Urinary bladder (tissue), 4 donors: ENCODE data around the gene NDUFA7. TPM values are rescaled to one million over a fixed set of nuclear protein-coding genes. Genes with fewer than 3 reads are reported as not detected.

Experiments used
- DNase-seq: peaks from one replicate; pipeline ENCODE4 v3.0.0-alpha.2; 2015; ENCODE audit errors: extremely low spot score
- H3K27ac ChIP-seq: one replicate; pipeline ENCODE4 v1.5.1; 2013; ENCODE audit warnings: low read depth, mild to moderate bottlenecking, moderate library complexity
- H3K36me3 ChIP-seq: one replicate; pipeline ENCODE4 v1.6.1; 2013; ENCODE audit warnings: mild to moderate bottlenecking, moderate library complexity; ENCODE audit not compliant: insufficient read depth
- H3K4me1 ChIP-seq: one replicate; pipeline ENCODE4 v1.6.1; 2013; ENCODE audit warnings: mild to moderate bottlenecking, moderate library complexity; ENCODE audit not compliant: insufficient read depth
- H3K4me3 ChIP-seq: one replicate; pipeline ENCODE4 v1.5.1; 2013; ENCODE audit warnings: low read depth, low read length
- WGBS: extraction: QIAGEN DNeasy Blood & Tissue Kit; methylation state at CpG from one replicate; pipeline ENCODE4 v1.1.7; 2013; 5-methylcytosine and 5-hydroxymethylcytosine counted together
- polyA plus RNA-seq: library from polyadenylated mRNA; stranded (reverse); fragments of 200-250 nt; gene quantifications from one replicate; pipeline ENCODE4 v1.2.3, GENCODE V29; 2013
- total RNA-seq: library from RNA; depleted of rRNA; stranded (reverse); fragments of >200 nt; gene quantifications from one replicate; pipeline ENCODE4 v1.2.3, GENCODE V29; 2014
- donor health status: healthy with polysubstance abuse.
- donor health status: healthy.

Gene NDUFA7
- total and polyA plus RNA-seq, 2 donors: 11.6 to 93.1 TPM

DNA sequence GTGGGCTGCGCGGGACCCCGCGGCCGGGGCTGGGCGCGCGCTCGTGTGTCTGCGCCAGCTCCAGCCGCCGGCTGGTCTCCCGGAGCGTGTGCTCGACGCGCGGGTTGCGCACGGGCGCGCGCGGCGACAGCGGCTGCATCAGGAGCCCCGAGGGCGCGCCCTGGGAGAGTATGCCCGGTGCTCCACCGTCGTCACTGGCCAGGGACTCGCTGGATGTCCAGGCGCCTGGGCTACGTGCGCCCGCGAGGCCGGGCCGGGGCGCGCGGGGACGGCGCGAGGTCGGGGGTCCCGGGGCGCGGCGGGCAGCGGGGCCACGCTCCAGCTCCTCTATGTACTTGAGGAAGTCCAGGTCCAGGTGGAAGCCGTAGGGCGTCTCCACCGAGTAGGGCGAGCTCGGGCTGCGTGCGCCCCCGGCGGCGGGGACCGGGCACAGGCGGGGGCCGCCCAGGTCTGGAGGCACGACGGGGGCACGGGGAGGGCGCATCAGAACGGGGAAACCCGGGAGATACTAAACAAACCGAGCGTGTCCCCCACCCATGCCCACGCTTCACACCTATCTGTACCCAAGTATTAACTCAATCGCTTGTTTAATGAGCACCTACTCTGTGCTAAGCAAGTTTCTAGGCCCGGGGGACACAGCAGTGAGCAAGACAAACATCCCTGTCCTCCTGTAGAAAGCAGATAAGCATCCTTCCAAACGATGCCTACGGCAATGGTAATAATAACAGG, 14.3 kb upstream of the NDUFA7 start:
- Histone ChIP-seq H3K4me1 (peaks cover 2% of the 10 kb centered on the region), H3K4me3 (peak overlapping the region; percentile 38), H3K27ac (no peak overlapping the region), H3K36me3 (no peaks in the 10 kb centered on the region)
- no peak for DNase-seq
- WGBS: 16% methylated on average over 79 of the region's 79 CpGs

DNA sequence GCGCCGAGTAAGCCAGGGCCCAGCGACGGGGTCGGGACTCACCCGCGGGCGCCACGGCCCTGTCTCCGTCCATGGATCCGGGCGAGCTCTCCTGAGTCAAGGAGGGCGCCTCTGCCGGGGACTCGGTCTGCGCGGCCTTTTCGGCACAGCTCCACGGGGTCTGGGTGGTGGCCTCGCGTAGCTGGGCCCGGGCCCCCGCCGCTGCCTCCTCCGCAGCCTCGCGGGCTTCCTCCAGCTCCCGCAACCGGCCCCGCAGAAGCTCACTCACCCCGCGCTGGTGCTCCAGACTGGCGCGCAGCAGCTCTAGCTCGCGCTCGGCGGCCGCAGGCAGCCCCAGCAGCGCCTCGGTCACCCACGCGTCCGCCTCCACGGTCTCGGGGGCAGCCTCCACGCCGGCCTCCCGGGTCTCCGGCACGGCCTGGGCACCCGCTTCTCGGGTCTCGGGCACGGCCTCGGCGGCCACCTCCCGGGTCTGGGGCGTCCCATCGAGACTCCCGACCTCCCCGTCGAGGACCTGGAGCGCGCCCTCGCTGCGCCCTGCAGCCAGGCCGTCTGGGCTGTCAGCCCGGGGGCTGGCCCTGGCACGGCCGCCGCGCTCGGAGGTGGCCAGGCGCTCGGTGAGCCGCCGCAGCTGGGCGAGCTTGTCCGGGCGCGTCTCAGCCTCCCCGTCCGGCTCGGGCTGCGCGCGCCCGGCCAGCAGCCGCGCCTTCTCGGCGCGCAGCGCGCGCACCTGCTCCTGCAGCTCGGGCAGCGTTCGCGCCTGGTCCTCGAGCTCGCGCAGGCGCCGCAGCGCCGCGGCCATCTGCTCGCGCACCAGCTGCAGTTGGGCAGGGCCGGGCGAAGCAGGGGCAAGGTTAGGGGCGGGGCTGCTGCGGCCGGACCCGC, 13.5 kb upstream of the NDUFA7 start:
- Histone ChIP-seq H3K4me3 (peak overlapping the region; percentile 38), H3K27ac (no peak overlapping the region), H3K4me1 (peaks cover 2% of the 10 kb centered on the region), H3K36me3 (no peaks in the 10 kb centered on the region)
- 10% methylated on average over 117 of the region's 117 CpGs for WGBS
- no peak for DNase-seq

DNA sequence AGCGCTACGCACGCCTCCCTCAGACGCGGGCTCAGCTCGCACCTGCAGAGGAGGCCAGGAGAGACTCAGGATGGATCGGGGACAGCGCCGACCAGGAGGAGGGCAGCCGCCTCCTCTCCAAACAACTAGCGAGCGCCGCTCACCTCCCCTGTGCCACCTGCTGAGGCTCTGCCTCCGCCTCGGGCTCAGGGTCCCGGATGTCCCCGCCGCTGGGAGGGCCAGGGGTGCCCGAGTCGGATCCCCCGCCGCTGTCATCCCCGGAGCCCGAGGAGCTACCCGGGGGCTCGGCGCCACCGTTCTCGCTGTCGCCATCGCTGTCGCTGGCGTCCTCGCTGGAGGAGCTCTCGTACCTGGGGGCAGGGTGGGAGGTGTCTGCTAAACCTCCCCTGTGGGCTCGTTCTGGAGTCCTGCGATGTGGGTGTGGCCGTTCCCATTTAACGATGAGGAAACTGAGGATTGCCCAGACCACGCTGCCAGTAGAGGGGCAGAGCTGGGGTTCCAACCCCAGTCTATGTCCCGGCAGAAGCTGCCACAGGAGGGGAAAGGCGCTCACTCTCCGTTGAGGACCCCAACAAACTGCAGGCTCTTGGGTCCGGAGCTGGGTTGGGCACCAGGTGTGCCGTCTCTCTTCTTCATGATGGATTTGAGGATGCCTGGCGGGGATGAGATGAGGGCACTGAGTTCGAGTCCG, 12.7 kb upstream of the NDUFA7 start:
- Histone ChIP-seq H3K4me1 (peaks cover 2% of the 10 kb centered on the region), H3K4me3 (no peak overlapping the region), H3K36me3 (no peaks in the 10 kb centered on the region), H3K27ac (no peak overlapping the region)
- no peak for DNase-seq
- 18% methylated on average over 48 of the region's 48 CpGs for WGBS

DNA sequence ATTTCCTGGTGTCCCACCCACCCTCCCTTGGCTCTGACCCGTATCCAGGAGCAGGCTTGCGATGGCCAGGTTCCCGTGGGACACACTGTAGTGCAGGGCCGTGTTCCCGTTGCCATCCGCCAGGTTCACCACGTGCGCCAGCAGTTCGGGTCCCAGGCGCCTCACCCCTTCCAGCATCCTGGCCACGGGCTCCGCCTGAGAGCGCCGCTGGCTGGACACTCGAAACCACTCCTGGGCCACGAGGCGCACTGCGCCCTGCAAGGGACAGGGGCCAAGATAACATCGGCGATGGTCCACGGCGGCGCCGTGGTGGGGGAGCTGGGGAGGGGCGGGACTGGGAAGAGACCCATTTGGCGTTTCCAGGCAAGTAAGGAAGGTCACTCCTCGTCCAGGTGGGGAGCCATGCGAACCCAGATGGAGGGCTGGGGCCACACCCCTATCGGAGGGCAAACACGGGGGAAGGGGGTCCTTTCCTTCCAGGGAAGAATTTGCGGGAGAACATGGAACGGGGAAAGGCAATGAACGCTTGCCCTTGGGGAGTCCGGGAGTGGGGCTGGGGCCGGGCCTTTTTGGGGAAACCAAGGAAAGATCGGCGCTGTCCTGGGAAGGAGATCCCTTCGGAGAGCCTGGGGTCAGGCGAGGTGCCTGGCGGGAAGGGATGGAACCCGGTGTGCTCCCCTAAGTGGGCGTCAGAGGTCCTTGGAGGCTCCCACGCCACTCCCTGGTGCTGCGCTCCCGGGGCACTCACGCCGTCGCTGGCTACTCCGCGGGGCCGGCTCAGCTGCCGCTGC, 12.0 kb upstream of the NDUFA7 start:
- no peak overlapping the region for H3K27ac ChIP-seq
- H3K4me3 ChIP-seq: no peak overlapping the region
- peaks cover 2% of the 10 kb centered on the region for H3K4me1 ChIP-seq
- WGBS: 15% methylated on average over 52 of the region's 52 CpGs
- no peak for DNase-seq
- H3K36me3 ChIP-seq: no peaks in the 10 kb centered on the region

DNA sequence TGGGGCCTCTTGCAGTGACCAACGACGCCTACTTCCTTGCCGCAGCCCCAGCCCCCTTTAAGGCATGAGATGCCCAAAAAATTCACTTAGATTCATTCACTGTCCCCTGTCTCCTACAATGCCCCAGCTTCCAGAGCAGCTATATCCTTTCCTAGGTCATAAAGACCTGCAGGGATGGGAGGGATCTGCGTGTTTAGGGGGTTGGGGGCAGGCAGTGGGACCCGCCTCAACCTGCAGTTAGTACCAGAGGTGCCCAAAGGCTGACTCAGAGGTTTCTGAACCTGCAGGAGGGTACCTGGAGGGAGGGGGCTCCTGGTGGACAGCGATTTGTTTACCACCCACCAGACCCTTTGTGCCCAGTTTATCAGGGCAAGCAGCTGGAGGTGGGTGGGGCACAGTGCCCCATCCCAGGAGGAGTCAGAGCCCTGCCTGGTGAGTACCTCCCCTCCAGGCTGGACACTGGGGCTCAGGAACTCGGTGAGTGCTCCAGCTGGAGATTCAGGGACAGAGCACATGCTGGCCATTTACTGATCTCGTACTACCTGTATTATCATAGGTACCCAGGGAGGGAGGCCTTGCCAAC, 10.2 kb upstream of the NDUFA7 start:
- DNase-seq: no peak
- no peaks in the 10 kb centered on the region for H3K36me3 ChIP-seq
- no peak overlapping the region for H3K4me3 ChIP-seq
- H3K27ac ChIP-seq: no peak overlapping the region
- 71% methylated on average over 8 of the region's 8 CpGs for WGBS
- peaks cover 2% of the 10 kb centered on the region for H3K4me1 ChIP-seq

DNA sequence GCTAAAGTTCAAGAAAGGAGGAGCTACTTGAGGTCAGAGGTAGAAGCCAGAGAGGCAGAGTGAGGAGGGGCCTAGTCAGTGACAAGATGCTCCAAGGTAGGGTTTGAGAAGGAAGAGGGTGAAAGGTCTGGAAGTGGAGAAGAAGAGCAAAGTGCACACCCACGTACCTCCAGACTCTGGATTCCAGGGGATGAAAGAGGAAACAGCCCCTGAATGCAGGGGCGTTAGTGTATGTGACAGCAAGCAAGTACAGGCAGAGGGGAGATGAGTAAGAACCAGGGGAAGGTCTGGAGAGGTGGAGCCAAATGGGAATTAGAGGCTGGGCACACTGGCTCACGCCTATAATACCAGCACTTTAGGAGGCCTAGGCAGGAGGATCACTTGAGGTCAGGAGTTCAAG, 8.8 kb upstream of the NDUFA7 start:
- no peak for DNase-seq
- Histone ChIP-seq H3K27ac (no peak overlapping the region), H3K4me1 (peaks cover 2% of the 10 kb centered on the region), H3K36me3 (no peaks in the 10 kb centered on the region), H3K4me3 (no peak overlapping the region)
- WGBS: 77% methylated on average over 3 of the region's 3 CpGs

DNA sequence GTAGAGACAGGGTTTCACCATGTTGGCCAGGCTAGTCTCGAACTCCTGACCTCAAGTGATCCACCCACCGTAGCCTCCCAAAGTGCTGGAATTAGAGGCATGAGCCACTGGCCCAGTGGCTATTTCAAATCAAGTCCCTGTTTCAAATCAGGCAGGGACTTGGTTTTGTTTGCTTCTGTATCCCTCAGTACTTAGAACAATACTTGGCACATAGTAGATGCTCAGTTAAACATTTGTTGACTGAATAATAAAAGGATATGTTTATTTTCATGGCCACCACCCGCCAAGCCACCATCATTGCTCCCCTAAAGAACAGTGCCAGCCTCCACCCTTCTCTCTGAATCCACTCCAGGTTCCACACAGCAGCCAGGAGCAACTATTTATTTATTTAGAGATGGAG, 4.3 kb upstream of the NDUFA7 start:
- Histone ChIP-seq H3K4me1 (no peaks in the 10 kb centered on the region), H3K4me3 (no peak overlapping the region), H3K27ac (no peak overlapping the region), H3K36me3 (no peaks in the 10 kb centered on the region)
- WGBS: 92% methylated on average over 3 of the region's 3 CpGs
- DNase-seq: no peak

DNA sequence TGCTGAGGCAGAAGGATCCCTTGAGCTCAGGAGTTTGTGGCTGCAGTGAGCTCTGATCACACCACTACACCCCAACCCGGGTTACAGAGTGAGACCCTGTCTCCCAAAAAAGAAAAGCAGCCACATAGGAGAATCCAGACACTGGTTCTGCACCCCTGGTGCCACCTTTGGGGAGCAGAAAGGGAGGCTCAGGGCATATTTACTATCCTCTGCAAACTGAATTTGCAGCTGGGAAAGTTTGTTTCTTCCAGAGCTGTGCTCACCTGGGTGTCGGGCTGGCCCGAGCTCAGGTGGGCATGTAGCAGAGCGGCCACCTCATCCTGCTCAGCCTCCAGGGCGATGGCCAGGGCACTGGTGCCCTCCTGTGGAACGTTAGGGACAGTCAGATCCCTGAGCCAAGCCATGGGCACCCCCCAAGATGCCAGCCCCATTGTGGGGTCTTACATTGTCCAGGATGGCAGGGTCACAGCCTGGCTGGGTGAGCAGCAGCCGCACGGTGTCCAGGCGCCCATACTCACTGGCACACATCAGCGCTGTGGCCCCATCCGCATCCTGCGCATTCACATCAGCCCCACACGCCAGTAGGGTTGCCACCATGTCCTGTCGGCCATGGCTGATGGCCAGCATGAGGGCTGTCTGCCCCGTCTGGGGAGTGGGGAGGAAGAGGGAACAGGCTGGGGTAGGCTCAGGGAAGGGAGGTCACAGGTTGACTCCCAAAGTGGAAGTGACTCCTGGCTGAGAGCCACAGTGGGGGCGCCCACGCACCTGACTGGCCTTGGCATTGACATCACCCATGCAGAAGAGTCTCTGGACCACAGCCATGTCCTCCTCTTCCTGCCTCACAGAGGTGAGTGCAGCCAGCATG, 3.2 kb upstream of the NDUFA7 start:
- no peaks in the 10 kb centered on the region for H3K36me3 ChIP-seq
- no peaks in the 10 kb centered on the region for H3K4me1 ChIP-seq
- H3K4me3 ChIP-seq: no peak overlapping the region
- WGBS: 71% methylated on average over 17 of the region's 17 CpGs
- no peak for DNase-seq
- H3K27ac ChIP-seq: no peak overlapping the region

DNA sequence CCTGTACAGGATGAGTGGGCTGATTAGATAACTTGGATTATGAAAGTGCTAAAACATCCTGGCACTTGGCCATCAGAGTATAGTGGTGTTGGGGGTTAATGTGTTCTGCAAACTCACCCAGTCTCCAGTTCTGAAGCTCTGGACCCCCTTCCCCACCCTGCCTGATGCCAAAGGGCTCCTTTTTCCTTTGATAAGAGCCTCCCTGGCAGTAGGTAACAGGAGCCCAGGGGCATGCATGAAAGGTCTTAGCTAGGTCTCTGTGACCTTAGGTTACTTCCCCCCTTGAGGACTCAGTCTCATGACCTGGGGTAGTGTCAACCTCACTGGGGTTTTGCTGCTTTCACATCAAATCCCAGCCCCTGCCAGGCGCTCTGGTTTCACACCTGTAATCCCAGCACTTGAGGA, 2.6 kb upstream of the NDUFA7 start:
- H3K27ac ChIP-seq: no peak overlapping the region
- no peak overlapping the region for H3K4me3 ChIP-seq
- WGBS: 77% methylated on average over 1 of the region's 1 CpG
- H3K36me3 ChIP-seq: no peaks in the 10 kb centered on the region
- no peaks in the 10 kb centered on the region for H3K4me1 ChIP-seq
- no peak for DNase-seq

DNA sequence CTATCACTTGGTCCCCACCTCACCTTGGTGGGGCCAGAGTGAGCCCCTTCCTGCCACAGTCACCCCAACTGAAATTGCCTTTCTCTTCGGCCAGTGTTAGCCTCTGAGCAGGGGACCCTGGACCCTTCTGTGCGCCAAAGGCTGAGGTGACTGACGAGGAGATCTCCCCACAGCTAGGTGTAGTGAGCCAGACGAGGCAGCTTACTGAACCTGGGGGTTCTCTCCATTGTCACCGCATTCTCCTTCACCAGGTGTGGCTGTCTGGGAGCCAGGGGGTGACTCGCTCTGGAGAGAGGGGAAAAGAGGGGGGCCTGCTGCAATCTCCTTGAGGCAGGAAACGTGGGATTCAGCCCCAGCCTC, 1.4 kb upstream of the NDUFA7 start:
- no peaks in the 10 kb centered on the region for H3K4me1 ChIP-seq
- H3K27ac ChIP-seq: no peak overlapping the region
- H3K4me3 ChIP-seq: peak overlapping the region; percentile 78
- H3K36me3 ChIP-seq: no peaks in the 10 kb centered on the region
- 64% methylated on average over 7 of the region's 7 CpGs for WGBS
- DNase-seq: no peak

DNA sequence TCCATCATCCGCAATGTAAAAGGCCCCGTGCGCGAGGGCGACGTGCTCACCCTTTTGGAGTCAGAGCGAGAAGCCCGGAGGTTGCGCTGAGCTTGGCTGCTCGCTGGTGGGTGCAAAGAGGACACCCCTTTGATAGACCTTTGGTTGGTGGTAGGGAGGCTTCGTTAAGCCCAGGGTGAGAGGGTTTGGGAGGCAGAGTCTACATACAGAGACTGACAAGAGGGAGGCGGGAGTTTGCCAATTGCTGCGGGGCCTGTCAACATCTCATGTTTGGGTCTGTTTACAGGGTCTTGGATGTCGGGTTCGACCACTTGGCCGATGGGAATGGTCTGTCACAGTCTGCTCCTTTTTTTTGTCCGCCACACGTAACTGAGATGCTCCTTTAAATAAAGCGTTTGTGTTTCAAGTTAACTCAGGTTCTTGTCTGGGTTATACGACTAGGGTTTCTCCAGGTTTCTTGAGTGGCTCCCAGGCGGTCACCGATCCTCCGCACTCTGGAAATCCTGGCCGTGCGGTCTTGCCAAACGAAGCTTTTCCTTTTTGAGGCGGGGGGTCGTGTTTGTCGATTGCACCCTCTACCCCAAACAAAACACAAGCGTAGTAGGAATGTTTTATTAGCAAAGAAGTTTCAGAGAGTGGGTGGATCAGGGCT, 937 bp upstream of the NDUFA7 start:
- H3K36me3 ChIP-seq: no peaks in the 10 kb centered on the region
- WGBS: 16% methylated on average over 30 of the region's 30 CpGs
- H3K4me3 ChIP-seq: peak overlapping the region; percentile 78
- H3K4me1 ChIP-seq: no peaks in the 10 kb centered on the region
- H3K27ac ChIP-seq: no peak overlapping the region
- DNase-seq: no peak

DNA sequence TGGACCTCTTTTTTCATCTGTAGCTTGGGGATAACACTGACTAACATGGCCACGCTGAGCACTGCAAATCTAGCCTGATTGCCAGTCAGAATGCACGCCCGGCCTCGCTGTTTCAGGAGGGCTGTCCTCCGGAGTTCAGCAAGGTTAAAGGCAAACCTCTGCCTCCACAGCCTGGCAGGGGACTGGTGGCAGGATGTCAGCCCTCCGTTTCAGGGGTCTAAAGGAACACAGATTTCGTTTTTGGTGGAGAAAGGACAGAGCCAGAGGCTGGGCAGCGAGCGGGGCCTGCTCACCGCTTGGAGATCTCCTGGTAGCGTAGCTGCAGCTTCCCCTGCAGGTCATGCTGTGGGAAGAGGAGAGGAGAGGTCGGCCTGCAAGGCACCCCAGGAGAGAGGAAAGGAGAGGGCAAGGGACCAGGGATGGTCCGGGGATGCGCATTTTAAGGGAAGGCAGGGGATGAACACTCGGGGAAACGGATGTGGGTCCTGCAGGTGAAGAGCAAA, 560 bp downstream of the NDUFA7 start:
- no peak for DNase-seq
- peak overlapping the region; percentile 78 for H3K4me3 ChIP-seq
- WGBS: 2% methylated on average over 16 of the region's 16 CpGs

More for the DNA sequence above, 560 bp downstream of the NDUFA7 start:
- Histone ChIP-seq H3K36me3 (no peaks in the 10 kb centered on the region), H3K4me1 (no peaks in the 10 kb centered on the region), H3K27ac (peak overlapping the region; percentile 88)
